ENCODE results near the gene GTF2IRD1.
"Not testable (repeated sequence)": the region's sequence is repeated elsewhere in the genome, so short reads cannot be mapped to it uniquely, and the experiment has no call there.

GTF2IRD1 gene

DNA sequence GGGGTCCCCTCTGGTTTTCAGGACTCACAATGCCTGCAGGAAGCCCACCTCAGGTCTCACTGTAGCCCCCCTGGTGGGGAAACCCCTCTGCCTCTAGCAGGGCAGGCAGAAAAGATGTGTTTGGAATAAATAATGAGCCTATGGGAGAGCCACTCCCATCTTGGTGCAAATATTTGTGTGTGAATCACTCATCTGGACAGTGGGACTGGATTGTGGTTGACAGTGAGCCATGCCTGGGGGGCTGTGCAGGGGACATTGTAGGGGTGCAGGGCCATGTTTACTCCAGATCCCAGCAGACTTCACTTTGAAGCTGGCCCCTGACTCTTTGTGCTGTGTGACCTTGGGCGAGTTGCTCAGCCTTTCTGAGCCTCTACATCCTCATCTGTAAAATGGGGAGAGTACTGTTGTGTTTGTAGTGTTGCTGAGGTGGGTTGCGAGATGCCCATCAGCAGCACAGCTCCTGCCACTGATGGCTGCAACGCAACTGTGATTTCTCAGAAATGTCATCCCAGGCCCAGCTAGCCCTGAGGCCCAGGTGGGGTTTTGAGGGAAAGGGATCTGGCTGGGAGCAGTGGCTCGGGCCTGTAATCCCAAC is 20.7 kb downstream of the GTF2IRD1 start:
- no peak for DNase-seq

DNA sequence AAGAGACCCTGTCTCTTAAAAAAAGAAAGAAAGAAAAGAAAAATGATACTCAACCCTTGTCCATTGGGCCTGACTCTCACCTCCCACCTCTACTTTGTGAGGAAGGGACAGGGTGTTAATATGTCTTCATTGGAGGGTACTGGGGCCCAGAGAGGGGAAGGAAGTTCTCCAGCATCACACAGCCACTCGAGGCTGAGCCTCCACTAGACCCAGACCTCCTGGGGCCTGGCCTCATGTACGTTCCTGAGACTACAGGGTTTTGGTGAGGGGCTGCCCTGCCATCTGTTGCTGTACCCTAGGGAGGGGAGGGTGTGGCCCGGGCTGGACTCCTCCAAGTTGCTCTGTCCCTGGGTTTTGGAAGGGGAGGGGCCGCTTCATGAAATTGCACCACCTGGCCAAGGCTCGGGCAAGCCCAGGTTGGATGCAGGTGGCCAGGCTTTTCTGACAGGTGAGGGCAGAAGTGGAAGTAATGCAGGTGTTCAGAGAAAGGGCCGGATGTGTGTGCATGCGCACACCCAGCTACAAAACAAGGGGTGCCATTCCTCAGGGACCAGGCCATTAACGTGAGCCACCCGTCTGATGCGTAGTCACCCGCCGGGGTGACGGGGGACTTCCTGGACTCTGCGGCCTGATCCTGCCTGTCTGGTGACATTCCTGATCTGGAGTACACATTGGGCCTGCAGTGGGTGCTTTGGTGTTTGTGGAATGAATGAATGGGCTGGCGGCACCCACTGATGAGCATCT is 21.7 kb downstream of the GTF2IRD1 start:
- no peak for DNase-seq

DNA sequence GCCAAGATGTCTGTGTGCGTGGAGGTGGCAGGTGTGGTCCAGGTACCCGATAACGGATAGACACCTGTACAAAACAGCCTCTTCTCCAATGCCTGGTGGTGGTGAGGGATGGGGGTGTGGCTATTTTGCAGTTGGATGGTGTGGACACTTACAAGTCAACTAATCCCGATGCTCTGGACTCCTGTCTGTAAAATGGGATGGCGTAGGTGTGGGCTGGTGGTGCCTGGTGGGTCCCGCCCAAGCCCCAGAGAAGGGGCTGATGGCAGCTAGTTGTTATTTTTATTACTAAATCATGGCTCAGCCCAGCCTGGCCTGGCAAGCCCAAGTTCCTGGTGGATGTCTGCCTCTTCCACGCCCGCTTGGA is 22.3 kb downstream of the GTF2IRD1 start:
- no peak for DNase-seq

DNA sequence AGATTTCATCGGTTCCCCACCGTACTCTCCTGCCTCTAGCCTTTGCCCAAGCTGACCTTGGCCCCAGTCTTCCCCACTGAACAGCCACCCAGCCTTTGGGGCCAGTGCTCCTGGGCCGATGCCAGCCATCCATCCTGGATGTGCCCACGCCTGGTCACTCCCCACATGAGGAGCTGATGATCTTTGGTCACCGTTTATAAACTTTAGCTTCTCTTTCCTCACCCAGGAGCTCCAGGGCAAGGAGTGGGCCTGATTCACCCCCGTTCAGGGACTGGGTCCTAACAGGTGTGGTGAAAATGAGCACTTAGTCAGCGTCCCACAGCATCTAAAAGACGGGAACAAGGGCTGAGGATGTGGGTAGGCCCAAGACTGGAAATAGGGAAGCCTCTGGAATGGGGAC is 22.9 kb downstream of the GTF2IRD1 start:
- DNase-seq: no peak

DNA sequence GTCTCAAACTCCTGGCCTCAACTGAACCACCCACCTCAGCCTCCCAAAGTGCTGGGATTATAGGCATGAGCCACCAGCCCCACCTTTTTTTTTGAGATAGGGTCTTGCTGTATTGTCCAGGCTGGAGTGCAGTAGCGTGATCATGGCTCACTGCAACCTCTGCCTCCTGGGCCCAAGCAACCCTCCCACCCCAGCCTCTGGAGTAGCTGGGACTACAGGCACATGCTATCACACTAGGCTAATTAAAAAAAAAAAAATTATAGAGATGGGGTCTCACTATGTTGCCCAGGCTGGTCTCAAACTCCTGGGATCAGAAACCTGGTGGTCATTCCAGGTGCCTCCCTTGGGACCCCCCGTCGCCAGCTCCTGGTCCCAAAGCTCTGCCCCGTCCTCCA is 25.0 kb downstream of the GTF2IRD1 start:
- DNase-seq: no peak

DNA sequence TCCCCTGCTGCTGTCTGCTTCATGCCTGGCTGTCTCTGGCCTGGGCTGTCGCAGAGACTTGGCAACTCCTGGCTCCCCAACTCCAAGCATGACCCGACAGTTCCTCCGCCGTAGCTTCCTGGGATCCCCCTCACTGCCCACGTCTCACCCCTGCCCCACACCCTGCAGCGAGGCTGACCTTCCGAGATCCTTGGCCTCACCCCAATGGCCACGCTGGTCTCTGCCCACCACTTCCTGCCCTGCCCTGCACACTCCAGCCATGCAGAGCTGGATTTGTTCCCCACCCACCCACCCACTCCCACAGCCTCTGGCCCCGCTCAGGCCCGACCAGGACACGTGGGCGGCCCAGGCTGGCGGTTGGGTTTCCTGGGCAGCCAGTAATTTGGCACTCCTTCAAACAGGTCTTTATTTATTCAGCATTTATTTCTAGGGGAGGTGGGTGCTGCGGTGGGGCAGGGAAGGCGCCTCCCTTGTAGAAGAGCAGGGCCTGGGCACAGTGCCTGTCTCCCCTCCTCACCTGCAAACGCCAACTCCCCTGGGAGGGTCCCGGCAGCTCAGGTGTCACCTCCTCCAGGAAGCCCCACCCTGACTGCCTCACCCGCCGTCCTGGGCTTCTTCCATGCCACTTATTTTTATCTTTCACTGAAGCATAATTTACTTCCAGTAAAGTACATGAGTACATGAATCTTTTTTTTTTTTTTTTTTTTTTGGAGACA is 25.5 kb downstream of the GTF2IRD1 start:
- no peak for DNase-seq

DNA sequence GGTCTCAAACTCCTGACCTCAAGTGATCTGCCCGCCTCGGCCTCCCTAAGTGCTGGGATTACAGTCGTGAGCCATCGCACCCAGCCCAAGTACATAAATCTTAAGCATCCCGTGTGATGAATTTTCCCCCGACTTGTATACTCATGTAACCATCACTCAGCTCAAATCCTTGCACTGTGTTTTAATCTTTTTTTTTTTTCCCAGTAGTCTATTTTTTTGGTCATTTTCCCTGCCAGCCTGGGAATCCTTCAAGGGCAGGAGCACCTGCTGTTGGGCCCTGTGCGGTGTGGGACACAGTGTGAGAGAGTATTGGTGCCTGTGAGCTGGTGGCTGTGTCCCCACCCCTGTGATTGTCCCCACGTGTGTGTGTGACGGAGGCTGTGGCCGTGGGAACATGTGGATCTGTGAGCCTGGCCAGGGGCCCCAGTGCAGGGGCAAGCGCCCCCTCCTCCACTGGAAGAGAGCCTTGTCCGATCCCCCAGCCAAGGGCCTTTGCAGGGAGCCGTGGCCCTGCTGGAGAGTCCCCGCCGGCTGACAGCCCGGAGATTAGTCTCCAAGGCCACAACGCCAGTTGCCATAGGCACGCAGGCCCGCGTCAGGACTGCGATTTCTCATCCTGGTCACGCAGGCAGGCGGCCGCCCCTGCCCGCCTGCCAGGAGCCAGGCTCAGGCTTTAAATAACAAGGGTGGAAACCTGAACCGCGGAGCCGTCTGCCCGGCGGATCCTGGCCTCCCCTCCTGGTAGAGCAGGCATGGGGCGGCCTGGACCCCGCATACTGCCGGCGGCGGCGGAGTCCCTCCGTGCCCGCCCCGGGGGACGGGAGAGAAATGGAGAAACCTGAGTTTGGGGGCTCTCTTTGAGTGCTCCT is 26.5 kb downstream of the GTF2IRD1 start:
- no peak for DNase-seq

DNA sequence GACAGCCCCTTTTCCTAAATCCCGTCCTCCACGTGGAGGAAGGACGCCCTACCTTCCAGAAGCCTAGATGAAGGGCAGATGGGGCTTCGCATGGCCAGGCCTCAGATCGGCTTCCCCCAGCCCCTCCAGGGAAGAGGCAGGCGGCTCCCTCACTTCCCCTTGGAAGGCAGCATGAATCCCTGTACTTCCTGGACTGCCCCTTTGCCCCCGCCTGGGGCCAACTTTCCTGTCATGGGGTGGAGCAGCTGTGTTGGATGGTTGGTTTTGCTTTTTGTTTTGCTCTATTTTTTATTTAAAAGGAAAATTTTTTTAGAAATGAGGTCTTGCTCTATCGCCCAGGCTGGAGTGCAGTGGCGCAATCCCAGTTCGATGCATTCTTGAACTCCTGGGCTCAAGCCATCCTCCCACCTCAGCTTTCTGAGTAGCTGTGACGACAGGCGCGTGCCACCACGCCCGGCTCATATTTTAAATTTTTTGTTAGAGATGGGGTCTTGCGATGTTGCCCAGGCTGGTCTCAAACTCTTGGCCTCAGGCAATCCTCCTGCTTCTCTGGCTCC is 27.2 kb downstream of the GTF2IRD1 start:
- DNase-seq: no peak

DNA sequence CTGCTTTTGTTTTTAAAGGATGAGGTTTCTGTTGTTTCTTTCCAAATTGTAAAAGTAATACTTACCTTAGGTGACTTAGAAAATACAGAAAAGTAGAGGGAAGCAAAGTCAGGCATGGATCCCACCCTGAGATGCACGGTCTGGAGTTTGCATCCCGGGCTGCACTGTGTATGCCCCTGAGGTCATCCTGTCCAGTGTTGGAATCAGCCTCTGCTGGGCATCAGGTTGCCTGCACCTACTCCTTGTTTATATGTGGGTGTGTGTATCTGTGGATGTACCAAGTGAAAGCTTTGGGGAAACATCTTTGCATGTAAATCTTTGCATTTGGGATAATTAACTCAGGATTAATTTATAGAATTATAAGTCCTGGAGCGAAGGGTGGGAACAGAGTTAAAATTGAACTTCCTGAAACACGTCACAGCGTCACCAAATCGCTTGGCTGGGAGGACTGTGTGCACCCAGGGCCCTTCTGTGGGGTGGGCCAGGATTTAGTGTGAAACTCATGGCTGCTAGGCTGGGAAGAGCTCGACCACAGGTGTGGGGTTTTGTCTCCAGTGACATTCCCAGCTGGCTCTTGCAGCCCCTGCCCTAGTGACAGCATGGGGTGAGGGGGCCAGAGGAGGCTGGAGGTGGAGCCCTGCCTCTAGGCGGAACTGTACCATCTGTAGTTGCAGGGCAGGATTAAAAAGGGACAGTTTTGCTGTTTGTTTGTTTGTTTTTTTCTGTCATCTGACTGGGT is 27.9 kb downstream of the GTF2IRD1 start:
- DNase-seq: no peak

DNA sequence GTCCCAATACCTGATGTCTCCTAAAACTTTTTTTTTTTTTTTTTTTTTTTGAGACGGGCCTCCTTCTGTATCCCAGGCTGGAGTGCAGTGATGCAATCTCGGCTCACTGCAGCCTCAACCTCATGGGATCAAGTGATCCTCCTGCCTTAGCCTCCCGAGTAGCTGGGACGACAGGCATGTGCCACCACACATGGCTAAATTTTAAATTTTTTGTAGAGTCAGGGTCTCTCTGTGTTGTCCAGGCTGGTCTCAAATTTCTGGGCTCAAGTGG is 28.4 kb downstream of the GTF2IRD1 start:
- DNase-seq: no peak

DNA sequence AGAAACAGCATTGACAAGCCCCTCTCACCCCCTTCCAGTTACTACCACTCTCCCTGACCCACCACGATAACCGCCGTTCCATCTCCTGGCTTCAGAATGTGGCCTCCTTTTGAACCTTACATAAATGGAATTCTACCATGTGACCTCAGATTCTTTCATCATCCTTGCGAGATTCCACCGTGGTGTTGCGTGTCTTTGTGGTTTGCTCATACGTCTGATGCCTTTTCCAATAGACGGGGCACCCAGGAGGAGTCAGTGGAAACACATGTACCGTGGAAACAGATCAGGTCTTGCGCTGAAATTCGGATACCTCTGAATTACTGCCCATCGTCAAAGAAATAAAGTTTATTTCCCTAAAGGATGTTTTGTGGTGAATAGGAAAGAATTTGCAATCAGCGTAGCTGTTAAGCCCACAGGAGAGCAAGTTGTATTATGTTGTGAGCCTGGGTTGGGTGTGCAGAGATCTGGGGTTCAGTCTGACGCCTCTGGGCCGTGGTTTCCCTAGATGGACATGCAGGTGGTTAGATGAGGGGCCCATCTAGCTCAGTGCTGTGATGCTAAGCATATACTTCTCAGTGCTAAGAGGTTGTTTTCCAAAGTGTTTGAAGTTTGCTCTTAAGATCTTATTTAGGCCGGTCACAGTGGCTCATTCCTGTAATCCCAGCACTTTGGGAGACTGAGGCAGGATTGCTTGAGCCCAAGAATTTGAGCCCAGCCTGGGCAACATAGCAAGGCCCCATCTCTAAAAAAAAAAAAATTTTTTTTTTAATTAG is 29.1 kb downstream of the GTF2IRD1 start:
- DNase-seq: no peak

DNA sequence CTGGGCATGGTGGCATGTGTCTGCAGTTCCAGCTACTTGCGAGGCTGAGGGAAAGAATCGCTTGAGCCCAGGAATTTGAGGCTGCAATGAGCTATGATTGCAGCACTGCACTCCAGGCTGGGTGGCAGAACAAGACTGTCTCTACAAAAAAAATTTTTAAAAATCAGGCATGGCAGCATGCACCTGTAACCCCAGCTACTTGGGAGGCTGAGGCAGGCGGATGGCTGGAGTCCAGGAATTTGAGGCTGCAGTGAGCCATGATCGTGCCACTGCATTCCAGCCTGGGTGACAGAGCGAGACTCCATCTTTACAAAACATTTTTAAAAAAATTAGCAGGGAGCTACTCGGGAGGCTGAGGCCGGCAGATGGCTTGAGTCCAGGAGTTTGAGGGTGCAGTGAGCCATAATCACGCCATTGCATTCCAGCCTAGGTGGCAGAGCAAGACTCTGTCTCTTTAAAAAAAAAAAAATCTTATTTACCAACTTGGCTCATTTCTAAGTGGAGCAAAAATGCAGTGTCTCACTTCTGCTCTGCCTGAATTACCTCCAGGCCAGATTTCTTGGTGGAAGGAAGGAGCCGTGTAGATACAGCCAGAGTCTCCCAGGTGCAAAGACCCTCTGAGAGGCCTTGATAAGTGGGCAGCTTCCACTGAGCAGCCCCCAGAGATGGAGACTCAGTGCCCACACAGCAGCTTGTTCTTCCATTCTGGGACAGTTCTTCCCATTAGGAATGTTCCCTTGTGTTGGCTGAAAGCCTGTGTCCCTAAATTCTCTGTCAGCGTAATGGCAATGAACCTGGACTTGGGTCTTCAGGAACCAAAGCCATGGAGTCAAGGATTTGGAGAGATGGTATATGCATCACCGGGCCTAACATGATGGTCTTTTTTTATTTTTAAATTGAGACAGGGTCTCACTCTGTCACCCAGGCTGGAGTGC is 30.0 kb downstream of the GTF2IRD1 start:
- DNase-seq: no peak

DNA sequence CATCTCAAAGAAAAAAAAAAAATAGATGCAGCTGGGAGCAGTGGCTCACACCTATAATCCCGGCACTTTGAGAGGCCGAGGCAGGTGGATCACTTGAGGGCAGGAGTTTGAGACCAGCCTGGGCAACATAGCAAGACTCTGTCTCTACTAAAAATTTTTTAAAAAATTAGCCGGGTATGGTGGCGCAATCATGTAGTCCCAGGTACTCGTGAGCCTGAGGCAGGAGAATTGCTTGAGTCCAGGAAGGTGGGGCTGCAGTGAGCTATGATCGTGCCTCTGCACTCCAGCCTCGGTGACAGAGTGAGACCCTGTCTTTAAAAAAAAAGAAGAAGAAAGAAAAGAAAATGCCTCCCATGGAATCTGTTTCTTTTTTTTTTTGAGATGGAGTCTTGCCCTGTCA is 31.9 kb downstream of the GTF2IRD1 start:
- DNase-seq: no peak

DNA sequence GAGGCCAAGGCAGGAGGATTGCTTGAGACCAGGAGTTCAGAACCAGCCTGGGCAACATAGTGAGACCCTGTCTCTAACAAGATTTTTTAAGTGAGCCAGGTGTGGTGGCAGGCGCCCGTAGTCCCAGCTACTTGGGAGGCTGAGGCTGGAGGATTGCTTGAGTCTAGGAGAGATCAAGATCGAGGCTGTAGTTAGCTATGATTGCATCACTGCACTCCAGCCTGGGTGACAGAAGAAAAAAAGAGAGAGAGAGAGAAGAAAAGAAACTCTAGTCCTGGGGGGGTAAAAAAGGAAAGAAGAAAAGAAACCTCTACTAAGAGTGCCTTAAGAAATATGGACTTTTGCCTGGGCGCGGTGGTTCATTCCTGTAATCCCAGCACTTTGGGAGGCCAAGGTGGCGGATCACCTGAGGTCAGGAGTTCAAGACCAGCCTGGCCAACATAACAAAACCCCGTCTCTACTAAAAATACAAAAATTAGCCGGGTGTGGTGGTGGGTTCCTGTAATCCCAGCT is 34.9 kb downstream of the GTF2IRD1 start:
- not testable (repeated sequence) for DNase-seq

DNA sequence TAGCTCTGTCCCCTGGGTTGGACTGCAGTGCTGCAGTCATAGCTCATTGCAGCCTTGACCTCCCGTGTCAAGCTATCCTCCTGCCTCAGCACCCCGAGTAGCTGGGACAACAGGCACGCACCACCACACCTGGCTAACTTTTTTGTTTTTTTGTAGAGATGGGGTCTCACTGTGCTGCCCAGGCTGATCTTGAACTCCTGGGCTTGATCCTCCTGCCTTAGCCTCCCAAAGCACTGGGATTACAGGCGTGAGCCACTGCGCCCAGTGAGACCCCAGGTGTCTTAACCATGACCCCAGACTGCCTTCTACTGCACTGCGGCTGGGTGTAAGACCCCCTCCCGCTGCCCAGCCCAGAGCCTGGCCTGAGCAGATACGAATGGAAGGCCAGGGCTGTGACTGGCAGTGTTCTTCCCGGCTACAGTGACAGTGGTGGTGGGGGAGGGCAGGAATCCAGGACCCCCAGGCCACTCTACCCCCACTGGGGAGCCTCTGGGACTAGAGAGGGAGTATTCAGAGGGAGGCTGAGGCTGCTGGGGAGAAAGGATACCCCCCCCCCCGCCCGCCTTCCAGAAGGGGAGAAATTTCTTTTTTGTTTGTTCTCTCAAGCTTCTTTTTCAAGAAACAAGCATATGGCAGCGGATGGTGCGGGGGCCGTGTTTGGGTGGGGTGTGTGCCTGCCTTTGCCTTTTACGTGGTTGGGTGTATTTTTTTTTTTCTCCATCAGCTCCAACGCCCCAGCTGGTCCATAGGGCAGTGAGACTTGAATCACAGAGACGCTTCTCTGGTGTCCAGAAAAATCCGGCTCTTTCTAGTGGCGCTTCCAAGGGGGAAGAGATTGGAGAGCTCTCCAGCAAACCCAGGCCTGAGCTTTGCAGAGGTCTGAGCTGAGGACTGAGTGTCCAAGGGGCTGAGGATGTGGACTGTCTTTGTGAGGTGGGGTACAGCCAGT is 36.6 kb downstream of the GTF2IRD1 start:
- DNase-seq: no peak

DNA sequence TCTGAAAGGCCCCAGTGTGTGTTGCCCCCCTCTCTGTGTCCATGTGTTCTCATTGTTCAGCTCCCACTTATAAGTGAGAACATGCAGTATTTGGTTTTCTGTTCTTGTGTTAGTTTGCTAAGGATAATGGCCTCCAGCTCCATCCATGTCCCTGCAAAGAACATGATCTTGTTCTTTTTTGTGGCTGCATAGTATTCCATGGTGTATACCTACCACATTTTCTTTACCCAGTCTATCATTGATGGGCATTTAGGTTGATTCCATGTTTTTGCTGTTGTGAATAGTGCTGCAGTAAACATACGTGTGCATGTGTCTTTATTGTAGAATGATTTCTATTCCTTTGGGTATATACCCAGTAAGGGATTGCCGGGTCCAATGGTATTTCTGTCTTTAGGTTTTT is 37.8 kb downstream of the GTF2IRD1 start:
- DNase-seq: not testable (repeated sequence)

DNA sequence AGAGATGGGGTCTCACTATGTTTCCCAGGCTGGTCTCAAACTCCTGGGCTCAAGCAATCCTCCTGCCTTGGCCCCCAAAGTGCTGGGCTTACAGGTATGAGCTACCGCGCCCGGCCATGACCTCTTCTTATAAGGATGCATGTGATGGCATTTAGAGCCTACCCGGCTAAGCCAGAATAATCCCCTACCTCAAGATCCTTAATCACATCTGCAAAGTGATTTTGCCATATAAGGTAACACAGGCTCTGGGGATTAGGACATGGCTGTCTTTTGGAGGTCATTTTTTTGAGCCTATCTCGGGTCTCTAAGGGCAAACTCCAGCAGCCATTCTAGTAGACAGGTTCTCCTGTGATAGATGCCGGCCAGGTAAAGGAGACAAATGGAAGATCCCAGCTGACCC is 39.6 kb downstream of the GTF2IRD1 start:
- DNase-seq: no peak

DNA sequence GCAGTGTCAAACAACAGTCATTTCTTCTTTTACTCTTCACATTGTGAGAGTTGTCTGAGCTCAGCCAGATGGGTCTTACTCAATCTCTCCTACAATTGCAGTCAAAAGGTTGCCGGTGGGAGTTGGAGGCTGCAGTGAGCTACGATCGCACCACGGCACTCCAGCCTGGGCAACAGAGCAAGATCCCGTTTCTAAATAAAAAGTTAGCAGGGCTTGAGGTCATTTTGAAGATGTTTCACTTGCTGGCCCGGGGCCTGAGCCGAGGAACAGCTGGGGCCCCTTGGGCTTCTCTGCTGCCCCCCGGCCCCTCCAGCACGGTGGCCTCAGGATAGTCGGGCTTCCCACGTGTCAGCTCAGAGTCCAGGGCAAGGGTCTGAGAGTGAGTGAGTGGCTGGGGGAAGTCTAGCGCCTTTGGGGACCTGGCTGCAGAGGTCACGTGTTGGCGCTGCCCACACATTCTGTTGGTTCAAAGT is 40.4 kb downstream of the GTF2IRD1 start:
- no peak for DNase-seq

All from NK-92 treated with Interleukin-12 subunit alpha and Interleukin-12 subunit beta, amount 100 ng/mL, for 24 hours (cell line).